ENCODE results near the gene RBP3. TPM values are rescaled to one million over a fixed set of nuclear protein-coding genes. Genes with fewer than 3 reads are reported as not detected.

RBP3 gene
- total RNA-seq, 1 donor from 2014 or later, result not detected

DNA sequence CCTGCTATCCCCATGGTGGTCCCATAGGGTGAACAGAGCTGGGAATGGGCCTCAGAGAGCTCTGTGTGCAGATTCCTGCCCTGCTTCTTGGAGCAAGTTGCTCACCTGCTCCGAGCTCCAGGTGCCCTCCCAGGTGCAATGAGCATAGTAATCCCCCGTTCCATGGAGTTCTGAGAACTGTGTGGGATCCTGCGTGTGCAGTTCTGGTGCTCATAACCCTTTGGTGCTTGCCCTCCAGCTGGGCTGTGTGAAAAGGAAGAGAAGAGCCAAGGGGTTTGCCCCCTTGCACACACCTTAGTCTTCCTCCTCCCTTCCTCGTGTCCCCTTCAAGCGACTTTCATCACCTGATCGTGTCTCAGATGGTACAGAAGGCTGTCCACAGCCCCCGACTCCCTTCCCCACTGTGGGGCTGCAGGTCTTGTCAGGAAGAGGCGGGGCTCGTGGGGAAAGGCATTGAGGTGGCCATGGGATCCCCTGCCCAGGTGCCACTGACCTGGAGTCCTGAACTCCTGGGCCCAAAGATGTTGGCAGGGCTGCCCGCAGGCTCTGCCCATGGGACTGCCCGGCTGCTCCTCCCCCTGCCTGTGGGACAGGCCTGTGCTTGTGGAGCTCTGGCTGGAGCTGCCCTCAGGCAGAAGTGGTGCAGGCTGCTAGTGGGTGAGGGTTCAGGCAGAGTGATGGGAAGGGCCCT is 57.8 kb downstream of the RBP3 start:
- no peak overlapping the region for H2AFZ ChIP-seq (replicated peaks)
- H3K27me3 ChIP-seq, result no peaks in the 10 kb centered on the region
- peaks cover 40% of the 10 kb centered on the region for H3K4me1 Mint-ChIP-seq
- no peaks in the 10 kb centered on the region for H3K36me3 Mint-ChIP-seq
- H3K9ac ChIP-seq, result no peak overlapping the region
- H3K4me2 ChIP-seq, result no peak overlapping the region
- H3K27ac Mint-ChIP-seq, result no peak overlapping the region
- H3K27me3 Mint-ChIP-seq (ENCODE audit: insufficient read depth, low read depth), result peaks cover 12% of the 10 kb centered on the region
- no peak overlapping the region for H3K27ac ChIP-seq
- no peaks in the 10 kb centered on the region for H3K9me3 ChIP-seq (ENCODE audit: low read depth)
- DNase-seq (ENCODE audit: low spot score), result no peak
- H3K79me2 ChIP-seq (ENCODE audit: low read depth), result no peaks in the 10 kb centered on the region
- H4K20me1 ChIP-seq (ENCODE audit: low read depth), result no peaks in the 10 kb centered on the region
- H3K36me3 ChIP-seq, result no peaks in the 10 kb centered on the region
- H3K4me3 ChIP-seq, result no peak overlapping the region
- H3F3A ChIP-seq (ENCODE audit: low read depth), result no peaks in the 10 kb centered on the region
- H3K4me1 ChIP-seq, result no peaks in the 10 kb centered on the region
- H3K4me3 Mint-ChIP-seq, result no peak overlapping the region
- H3K9me3 Mint-ChIP-seq, result no peaks in the 10 kb centered on the region
- no peak for TF ChIP-seq EZH2 (IDR thresholded peaks at IDR 0.05)
- TF ChIP-seq, protein P1, sequence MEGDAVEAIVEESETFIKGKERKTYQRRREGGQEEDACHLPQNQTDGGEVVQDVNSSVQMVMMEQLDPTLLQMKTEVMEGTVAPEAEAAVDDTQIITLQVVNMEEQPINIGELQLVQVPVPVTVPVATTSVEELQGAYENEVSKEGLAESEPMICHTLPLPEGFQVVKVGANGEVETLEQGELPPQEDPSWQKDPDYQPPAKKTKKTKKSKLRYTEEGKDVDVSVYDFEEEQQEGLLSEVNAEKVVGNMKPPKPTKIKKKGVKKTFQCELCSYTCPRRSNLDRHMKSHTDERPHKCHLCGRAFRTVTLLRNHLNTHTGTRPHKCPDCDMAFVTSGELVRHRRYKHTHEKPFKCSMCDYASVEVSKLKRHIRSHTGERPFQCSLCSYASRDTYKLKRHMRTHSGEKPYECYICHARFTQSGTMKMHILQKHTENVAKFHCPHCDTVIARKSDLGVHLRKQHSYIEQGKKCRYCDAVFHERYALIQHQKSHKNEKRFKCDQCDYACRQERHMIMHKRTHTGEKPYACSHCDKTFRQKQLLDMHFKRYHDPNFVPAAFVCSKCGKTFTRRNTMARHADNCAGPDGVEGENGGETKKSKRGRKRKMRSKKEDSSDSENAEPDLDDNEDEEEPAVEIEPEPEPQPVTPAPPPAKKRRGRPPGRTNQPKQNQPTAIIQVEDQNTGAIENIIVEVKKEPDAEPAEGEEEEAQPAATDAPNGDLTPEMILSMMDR (IDR thresholded peaks at IDR 0.05), result no peak
- no peak for TF ChIP-seq EZH2phosphoT487 (IDR thresholded peaks at IDR 0.05)

DNA sequence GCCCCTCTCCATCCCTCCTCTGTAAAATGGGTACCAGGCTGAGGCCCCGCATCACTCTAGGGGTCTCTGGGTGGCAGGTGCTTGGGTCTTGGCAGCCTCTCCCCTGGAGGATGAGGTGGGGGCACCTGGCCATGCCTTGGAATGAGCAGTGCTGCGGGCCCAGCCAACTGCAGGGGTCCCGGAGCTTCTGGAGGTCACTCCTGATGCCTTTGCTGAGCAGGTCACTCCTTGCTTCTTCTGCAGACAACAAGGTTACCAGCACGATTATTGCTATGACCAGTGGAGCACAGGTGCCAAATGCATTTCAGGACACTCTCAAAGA is 58.3 kb downstream of the RBP3 start:
- Mint-ChIP-seq H3K4me1 (peaks cover 36% of the 10 kb centered on the region), H3K27me3 (ENCODE audit: insufficient read depth, low read depth) (peaks cover 12% of the 10 kb centered on the region), H3K36me3 (no peaks in the 10 kb centered on the region), H3K4me3 (no peak overlapping the region), H3K9me3 (no peaks in the 10 kb centered on the region), H3K27ac (no peak overlapping the region)
- Histone ChIP-seq H3F3A (ENCODE audit: low read depth) (no peaks in the 10 kb centered on the region), H3K4me1 (no peaks in the 10 kb centered on the region), H3K9ac (no peak overlapping the region), H3K27ac (no peak overlapping the region), H2AFZ (replicated peaks) (no peak overlapping the region), H3K27me3 (no peaks in the 10 kb centered on the region), H3K79me2 (ENCODE audit: low read depth) (no peaks in the 10 kb centered on the region), H3K9me3 (ENCODE audit: low read depth) (no peaks in the 10 kb centered on the region), H3K36me3 (no peaks in the 10 kb centered on the region), H3K4me3 (no peak overlapping the region), H4K20me1 (ENCODE audit: low read depth) (no peaks in the 10 kb centered on the region), H3K4me2 (no peak overlapping the region)
- TF ChIP-seq EZH2phosphoT487 (IDR thresholded peaks at IDR 0.05) (no peak), EZH2 (IDR thresholded peaks at IDR 0.05) (no peak)
- TF ChIP-seq, protein P1 (IDR thresholded peaks at IDR 0.05), result no peak
- DNase-seq (ENCODE audit: low spot score), result no peak

DNA sequence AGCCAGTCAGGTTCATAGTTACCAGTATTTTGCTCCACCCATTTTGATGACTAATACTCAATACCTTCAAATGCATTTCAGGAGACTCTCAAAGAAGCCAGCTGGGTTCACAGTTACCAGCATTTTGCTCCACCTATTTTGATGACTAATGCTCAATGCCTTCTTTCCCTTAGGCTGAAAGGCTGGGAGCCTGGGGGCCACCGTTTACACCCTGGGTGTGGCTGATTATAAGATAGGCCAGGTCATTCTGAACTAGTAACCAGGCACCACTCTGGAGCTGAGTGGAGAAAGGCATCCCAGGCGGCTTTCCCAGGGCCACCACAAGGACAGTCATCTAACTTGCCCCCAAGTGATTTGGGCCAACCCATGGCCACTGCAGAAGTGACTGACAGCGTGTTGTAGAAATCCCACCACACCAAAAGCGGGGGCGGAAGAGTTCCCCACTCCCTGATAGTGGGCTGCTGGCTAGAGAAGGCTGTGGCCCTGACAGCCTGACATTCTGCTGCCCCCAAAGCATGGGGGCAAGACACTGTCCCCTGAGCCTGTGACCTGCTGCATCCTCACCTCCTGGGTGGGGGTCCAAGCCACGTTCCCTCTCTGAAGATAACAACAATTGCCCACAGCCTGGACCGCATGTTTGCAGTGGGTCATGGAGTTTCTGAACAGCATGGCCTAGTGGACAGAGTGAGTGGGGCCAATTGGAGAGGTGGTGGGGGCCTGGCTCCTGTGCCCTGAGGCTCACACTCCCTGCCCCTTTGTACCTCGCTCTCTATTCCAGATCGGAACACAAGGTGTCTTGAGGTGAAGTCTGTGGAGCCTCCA is 58.9 kb downstream of the RBP3 start:
- no peak overlapping the region for H3K4me3 Mint-ChIP-seq
- Histone ChIP-seq H2AFZ (replicated peaks) (no peak overlapping the region), H3K79me2 (ENCODE audit: low read depth) (no peaks in the 10 kb centered on the region), H3K4me2 (no peak overlapping the region), H3K27ac (no peak overlapping the region), H3K27me3 (no peaks in the 10 kb centered on the region), H3F3A (ENCODE audit: low read depth) (no peaks in the 10 kb centered on the region), H3K4me3 (no peak overlapping the region), H4K20me1 (ENCODE audit: low read depth) (no peaks in the 10 kb centered on the region), H3K4me1 (no peaks in the 10 kb centered on the region), H3K9ac (no peak overlapping the region), H3K9me3 (ENCODE audit: low read depth) (no peaks in the 10 kb centered on the region), H3K36me3 (no peaks in the 10 kb centered on the region)
- H3K27ac Mint-ChIP-seq, result no peak overlapping the region
- no peaks in the 10 kb centered on the region for H3K9me3 Mint-ChIP-seq
- peaks cover 12% of the 10 kb centered on the region for H3K27me3 Mint-ChIP-seq (ENCODE audit: insufficient read depth, low read depth)
- TF ChIP-seq EZH2phosphoT487 (IDR thresholded peaks at IDR 0.05), result no peak
- TF ChIP-seq EZH2 (IDR thresholded peaks at IDR 0.05), result no peak
- TF ChIP-seq, protein P1 (IDR thresholded peaks at IDR 0.05), result no peak
- DNase-seq (ENCODE audit: low spot score), result no peak
- H3K36me3 Mint-ChIP-seq, result no peaks in the 10 kb centered on the region
- peaks cover 34% of the 10 kb centered on the region for H3K4me1 Mint-ChIP-seq

Other genes with a start within 250 kb of the RBP3 start
- gene GDF10, start 48.2 kb upstream of the RBP3 start, total RNA-seq (ENCODE audit: low replicate concordance), result 0.28 and 1.6 TPM in 2 replicates
- gene GDF2, start 25.9 kb upstream of the RBP3 start, total RNA-seq (ENCODE audit: low replicate concordance), result 0.19 TPM in 1 of 2 replicates, not detected in the other
- not detected in 2 replicates for gene ZNF488, start 35.9 kb downstream of the RBP3 start, total RNA-seq (ENCODE audit: low replicate concordance)
- not detected in 2 replicates for gene ANXA8, start 135.8 kb downstream of the RBP3 start, total RNA-seq (ENCODE audit: low replicate concordance)
- gene FAM25G, start 143.3 kb downstream of the RBP3 start, total RNA-seq (ENCODE audit: low replicate concordance), result not detected in 2 replicates
- 11.5 and 12.7 TPM in 2 replicates for gene AGAP9, start 175.3 kb downstream of the RBP3 start, total RNA-seq (ENCODE audit: low replicate concordance)